Loucy (cell line): ENCODE data around the gene GSK3B.
A peak's percentile ranks its signal among the peaks of the same experiment; 100 is the strongest.
"Not testable (repeated sequence)": the region's sequence is repeated elsewhere in the genome, so short reads cannot be mapped to it uniquely, and the experiment has no call there.

Source experiments
- H2AFZ ChIP-seq: fragments of 200-600 bp; sonication (generic); 2 replicates; pipeline ENCODE4 v1.6.0; 2016; ENCODE audit warnings: antibody characterized with exemption, mild to moderate bottlenecking, low read length, moderate library complexity
- H3F3A ChIP-seq: fragments of 200-600 bp; 2 replicates; pipeline ENCODE4 v1.6.0; 2016; ENCODE audit warnings: antibody characterized with exemption, low read depth, mild to moderate bottlenecking
- H3K27me3 ChIP-seq: fragments of 200-600 bp; sonication (generic); 2 replicates; pipeline ENCODE4 v1.6.1; 2014; ENCODE audit warnings: low read length, mild to moderate bottlenecking; ENCODE audit not compliant: insufficient read depth, poor library complexity, severe bottlenecking
- H3K36me3 ChIP-seq: fragments of 200-600 bp; sonication (generic); 2 replicates; pipeline ENCODE4 v1.6.1; 2016; ENCODE audit warnings: low read length; ENCODE audit not compliant: insufficient read depth
- H3K4me1 ChIP-seq: fragments of 200-600 bp; sonication (generic); 2 replicates; pipeline ENCODE4 v1.5.1; 2014; ENCODE audit warnings: low read length, mild to moderate bottlenecking; ENCODE audit not compliant: insufficient read depth, poor library complexity, severe bottlenecking
- H3K4me2 ChIP-seq: fragments of 200-600 bp; sonication (generic); 2 replicates; pipeline ENCODE4 v1.6.0; 2014; ENCODE audit warnings: antibody characterized with exemption, low read length, low read depth, mild to moderate bottlenecking; ENCODE audit not compliant: poor library complexity, severe bottlenecking
- H3K4me3 ChIP-seq: fragments of 200-600 bp; sonication (generic); 2 replicates; pipeline ENCODE4 v1.5.1; 2014; ENCODE audit warnings: low read length, mild to moderate bottlenecking, mixed read lengths; ENCODE audit not compliant: poor library complexity, severe bottlenecking
- H3K79me2 ChIP-seq: fragments of 200-600 bp; sonication (generic); 2 replicates; pipeline ENCODE4 v1.6.1; 2014; ENCODE audit warnings: low read length; ENCODE audit not compliant: insufficient read depth
- H3K9ac ChIP-seq: fragments of 200-600 bp; sonication (generic); 2 replicates; pipeline ENCODE4 v1.6.0; 2014; ENCODE audit warnings: mild to moderate bottlenecking, low read depth, low read length, moderate library complexity; ENCODE audit not compliant: poor library complexity, severe bottlenecking
- H3K9me2 ChIP-seq: fragments of 200-600 bp; sonication (generic); replicated peaks from 2 replicates; pipeline ENCODE4 v1.6.1; 2016; ENCODE audit warnings: low read depth, low read length, mixed read lengths
- H3K9me3 ChIP-seq: fragments of 200-600 bp; sonication (generic); 2 replicates; pipeline ENCODE4 v1.6.1; 2014; ENCODE audit warnings: mild to moderate bottlenecking, antibody characterized with exemption, low read length, low read depth; ENCODE audit not compliant: insufficient read depth
- H4K20me1 ChIP-seq: fragments of 200-600 bp; sonication (generic); 2 replicates; pipeline ENCODE4 v1.6.0; 2014; ENCODE audit warnings: antibody characterized with exemption, low read length, mild to moderate bottlenecking; ENCODE audit not compliant: insufficient read depth, poor library complexity, severe bottlenecking
- CTCF ChIP-seq: fragments of 200-600 bp; sonication (generic); conservative IDR thresholded peaks from 2 replicates; pipeline ENCODE4 v1.5.1; 2014; ENCODE audit warnings: mild to moderate bottlenecking, antibody characterized with exemption, low read length
- EZH2phosphoT487 ChIP-seq: fragments of 200-600 bp; IDR thresholded peaks from 2 replicates; pipeline ENCODE4 v1.6.1; 2018; ENCODE audit warnings: antibody characterized with exemption, mild to moderate bottlenecking, moderate library complexity, borderline replicate concordance

GSK3B gene

GRCh38 chr3:119894195-119894594 lies 200.1 kb downstream of the GSK3B start:
- Histone ChIP-seq H3K9ac (no peak overlapping the region), H2AFZ (no peak overlapping the region), H3K27me3 (no peaks in the 10 kb centered on the region), H3K9me2 (no peaks in the 10 kb centered on the region), H3F3A (no peaks in the 10 kb centered on the region; the same call in 1 of the 2 replicates), H3K36me3 (peaks cover 21% of the 10 kb centered on the region), H3K9me3 (no peaks in the 10 kb centered on the region; the same call in 1 of the 2 replicates), H4K20me1 (no peaks in the 10 kb centered on the region), H3K4me2 (no peak overlapping the region), H3K4me3 (no peak overlapping the region), H3K79me2 (no peaks in the 10 kb centered on the region), H3K4me1 (no peaks in the 10 kb centered on the region)
- TF ChIP-seq EZH2phosphoT487, result no peak
- no peak for TF ChIP-seq CTCF

GRCh38 chr3:119893769-119894168 lies 200.5 kb downstream of the GSK3B start:
- H3K9me2 ChIP-seq, result no peaks in the 10 kb centered on the region
- H3K36me3 ChIP-seq, result peaks cover 21% of the 10 kb centered on the region
- H3K79me2 ChIP-seq, result no peaks in the 10 kb centered on the region
- H2AFZ ChIP-seq, result no peak overlapping the region
- no peak overlapping the region for H3K4me3 ChIP-seq
- no peak overlapping the region for H3K4me2 ChIP-seq
- H4K20me1 ChIP-seq, result no peaks in the 10 kb centered on the region
- no peak overlapping the region for H3K9ac ChIP-seq
- no peaks in the 10 kb centered on the region; the same call in 1 of the 2 replicates for H3K9me3 ChIP-seq
- TF ChIP-seq CTCF, result no peak
- no peak for TF ChIP-seq EZH2phosphoT487
- H3K27me3 ChIP-seq, result no peaks in the 10 kb centered on the region
- no peaks in the 10 kb centered on the region; the same call in 1 of the 2 replicates for H3F3A ChIP-seq
- no peaks in the 10 kb centered on the region for H3K4me1 ChIP-seq

- Histone ChIP-seq H3K9ac (no peak overlapping the region), H3K9me3 (no peaks in the 10 kb centered on the region; the same call in 1 of the 2 replicates), H3K9me2 (no peaks in the 10 kb centered on the region), H3K36me3 (peaks cover 28% of the 10 kb centered on the region), H2AFZ (no peak overlapping the region), H3K79me2 (no peaks in the 10 kb centered on the region), H3K4me1 (no peaks in the 10 kb centered on the region), H3K4me3 (no peak overlapping the region), H3K4me2 (no peak overlapping the region), H3F3A (no peaks in the 10 kb centered on the region; the same call in 1 of the 2 replicates), H4K20me1 (no peaks in the 10 kb centered on the region), H3K27me3 (no peaks in the 10 kb centered on the region)
- TF ChIP-seq EZH2phosphoT487 (no peak), CTCF (peak; percentile 90)
Measured at GRCh38 chr3:119891944-119892721, 202.1 kb downstream of the GSK3B start.

- H3K4me3 ChIP-seq, H3K27me3 ChIP-seq, H3K9me2 ChIP-seq, H3K9ac ChIP-seq, H3K79me2 ChIP-seq, H3K4me1 ChIP-seq, H3K9me3 ChIP-seq, H3K4me2 ChIP-seq, H4K20me1 ChIP-seq, H3F3A ChIP-seq, H2AFZ ChIP-seq: not testable (repeated sequence)
- H3K36me3 ChIP-seq, result peaks cover 43% of the 10 kb centered on the region
Measured at GRCh38 chr3:119888681-119889080, 205.6 kb downstream of the GSK3B start.
